A375 (cell line): ENCODE measurements around the gene RYR1. TPM values are rescaled to one million over a fixed set of nuclear protein-coding genes. Genes with fewer than 3 reads are reported as not detected.

Experiments used
- total RNA-seq: library from RNA; depleted of rRNA; stranded (reverse); fragments of >200 nt; shearing (Covaris generic); gene quantifications from 2 replicates; pipeline ENCODE4 v1.2.3, GENCODE V29; 2014; rRNA removed

Gene RYR1
- 0.05 and 0.19 TPM in 2 replicates for total RNA-seq

DNA sequence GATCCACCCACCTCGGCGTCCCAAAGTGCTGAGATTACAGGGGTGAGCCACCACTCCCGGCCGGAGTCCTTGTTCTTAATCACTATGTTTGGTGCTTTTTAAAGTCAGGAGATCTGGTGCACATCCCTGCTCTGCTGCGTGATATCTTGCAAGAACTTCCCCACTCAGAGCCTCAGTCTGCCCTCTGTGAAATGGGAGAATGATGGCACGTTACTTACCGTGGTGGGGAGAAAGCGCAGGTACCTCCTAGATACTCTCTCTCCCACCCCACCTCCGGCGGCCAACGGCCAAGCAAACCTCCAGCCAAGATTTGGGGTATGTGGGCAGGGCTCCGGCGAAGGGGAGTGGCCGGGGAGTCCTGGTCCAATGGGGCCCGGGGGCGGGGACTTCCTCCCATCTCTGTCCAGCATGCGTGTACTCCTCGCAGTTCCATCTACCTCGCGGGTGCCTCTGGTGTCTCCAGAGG is at the start of gene RYR1:
TSS of gene RYR1 (plus strand) at position 424 of the 466 bp plus-strand sequence. CDS start 139 bp downstream, outside the sequence.

DNA sequence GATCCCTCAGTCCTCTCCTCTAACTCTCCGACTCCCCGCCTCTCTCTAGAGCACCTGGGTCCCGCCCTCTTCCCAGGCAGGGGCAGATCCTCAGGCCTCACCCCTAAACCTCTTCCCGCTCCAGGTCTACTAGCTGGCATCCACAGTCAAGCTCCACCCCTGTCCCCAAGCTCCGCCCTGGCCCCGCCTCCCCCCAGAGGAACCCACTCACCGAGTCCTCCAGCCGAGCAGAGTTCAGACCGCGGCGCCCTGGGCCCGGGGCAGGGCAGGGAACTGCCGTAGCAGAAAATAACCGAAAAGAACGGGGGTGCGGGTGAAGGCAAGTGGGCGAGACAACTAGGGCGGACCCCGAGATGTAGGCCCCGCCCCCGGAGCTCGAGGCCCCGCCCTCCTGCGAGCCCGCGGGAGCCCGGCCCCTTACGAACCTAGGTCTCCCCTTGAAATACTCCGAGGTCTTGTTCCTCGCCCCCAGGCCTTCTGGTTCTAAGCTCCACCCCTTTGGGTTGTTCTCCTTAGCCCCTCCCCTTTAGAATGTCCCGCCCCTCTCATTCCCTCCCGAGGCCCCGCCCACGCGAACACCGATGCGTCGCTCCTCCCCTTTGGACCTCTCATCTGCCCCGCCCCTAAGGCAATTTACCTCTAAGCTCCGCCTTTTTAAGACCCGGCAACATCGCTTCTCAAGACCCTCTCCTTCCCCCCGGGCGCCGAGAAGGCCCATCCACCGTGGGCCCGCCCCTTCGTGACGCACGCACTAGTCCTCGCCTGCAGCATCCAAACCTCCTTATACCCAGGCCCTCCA is 45.7 kb upstream of the RYR1 start, which contains the start of gene GGN:
TSS of gene GGN (minus strand) at position 485 of the 799 bp plus-strand sequence. CDS start 773 bp downstream, outside the sequence.

DNA sequence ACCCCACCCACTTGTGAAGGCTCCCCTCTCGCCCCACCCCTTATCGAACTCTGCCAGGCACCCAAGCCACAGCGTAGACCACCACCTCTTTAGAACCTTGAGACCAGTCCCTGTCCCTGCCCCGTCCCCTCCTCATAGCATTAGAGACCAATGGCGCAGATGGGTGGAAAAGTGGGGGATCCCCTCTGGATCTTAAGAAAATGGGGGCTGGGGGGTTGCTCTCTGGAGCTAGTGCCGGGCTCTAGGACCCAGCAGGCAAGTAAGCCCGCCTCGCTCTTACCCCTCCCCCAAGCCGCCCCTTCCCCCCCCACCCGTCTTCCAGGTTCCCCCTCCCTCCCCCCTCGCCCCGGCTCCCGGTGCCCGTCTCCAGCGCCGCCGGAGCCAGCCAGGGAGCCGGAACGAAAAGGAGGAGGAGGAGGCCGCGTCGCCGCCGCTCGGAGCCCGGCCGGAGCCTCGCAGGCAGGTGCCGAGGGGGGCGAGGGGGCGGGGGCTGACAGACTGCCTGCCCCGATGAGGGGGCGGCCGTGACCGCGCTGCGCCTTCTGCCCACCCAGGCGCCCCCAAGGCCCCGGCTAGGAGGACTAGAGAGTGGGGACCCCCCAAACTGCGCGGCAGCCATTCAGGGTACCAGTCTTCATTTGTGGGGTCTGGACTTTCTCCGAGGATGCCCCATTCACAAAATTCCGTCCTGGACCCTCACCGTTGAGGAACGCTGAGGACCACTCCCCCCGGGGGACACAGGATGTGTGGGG is 45.0 kb upstream of the RYR1 start, which contains the start of gene SPRED3:
TSS of gene SPRED3 (plus strand) at position 349 of the 752 bp plus-strand sequence. CDS start 1,606 bp downstream, outside the sequence.

DNA sequence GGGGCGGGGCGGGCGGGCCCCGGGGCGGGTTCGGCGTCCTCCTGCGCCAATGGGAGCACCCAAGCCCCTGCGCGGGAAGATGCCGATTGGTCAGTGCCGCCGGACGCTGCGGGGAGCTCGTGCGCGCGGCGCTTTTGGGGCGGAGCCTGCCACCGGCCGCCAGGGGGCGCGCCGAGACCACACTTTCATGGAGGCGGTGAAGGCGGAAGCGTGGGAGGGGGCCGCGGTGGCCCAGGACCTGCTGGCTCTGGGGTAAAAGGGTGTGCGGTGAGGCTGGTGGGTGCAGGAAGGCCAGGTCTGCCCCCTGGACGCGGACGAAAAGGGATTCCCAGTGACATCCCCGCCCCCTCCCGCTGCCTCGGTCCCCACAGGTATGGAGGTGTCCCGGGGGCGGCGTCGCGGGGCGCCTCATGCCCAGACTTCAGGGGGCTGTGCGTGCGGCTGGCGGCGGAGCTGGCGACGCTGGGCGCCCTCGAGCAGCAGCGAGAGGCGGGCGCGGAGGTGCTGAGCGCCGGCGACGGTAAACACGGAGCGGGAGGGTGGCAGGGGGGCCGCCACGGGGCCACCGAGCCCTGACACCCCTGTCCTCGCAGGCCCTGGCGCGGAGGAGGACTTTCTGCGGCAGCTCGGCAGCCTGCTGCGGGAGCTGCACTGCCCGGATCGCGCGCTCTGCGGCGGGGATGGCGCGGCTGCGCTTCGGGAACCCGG is 30.4 kb upstream of the RYR1 start, which contains the start of gene FAM98C:
TSS of gene FAM98C (plus strand) at position 127 of the 708 bp plus-strand sequence. CDS start at position 188, 61 bp downstream.

DNA sequence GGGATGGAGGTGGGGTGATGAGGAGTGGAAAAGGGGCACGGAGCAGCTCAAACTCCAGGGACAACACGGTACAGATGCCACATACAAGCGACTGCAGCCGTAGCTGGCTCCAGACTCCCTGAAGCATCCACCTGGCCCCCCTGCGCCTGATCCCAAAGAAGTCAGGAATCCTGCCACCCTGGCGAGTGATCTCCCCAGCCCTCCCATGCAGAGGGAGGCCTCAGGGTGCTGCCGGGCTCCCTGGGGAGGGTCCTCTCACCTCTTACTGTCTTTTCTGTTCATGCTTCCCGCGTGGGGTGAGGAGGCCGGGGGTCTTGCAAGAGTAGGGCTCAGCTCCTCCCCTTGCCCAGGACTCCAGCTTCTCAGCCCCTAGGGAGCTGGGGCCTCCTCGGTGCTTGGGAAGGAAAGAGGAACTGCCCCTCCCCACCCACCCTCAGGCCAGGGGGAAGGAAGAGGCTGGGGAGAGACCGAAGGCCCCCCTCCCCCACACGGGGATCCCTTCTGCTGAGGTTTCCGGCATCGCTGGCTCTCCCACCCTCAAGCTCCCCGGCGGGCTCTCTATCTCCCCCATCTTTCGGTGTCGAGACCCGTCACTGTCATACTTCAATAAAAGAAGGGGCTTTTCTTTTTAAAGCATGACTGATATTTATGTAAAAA is 7.6 kb upstream of the RYR1 start, which contains the start of gene RASGRP4:
TSS of gene RASGRP4 (minus strand) at position 410 of the 657 bp plus-strand sequence. CDS start at position 282, 128 bp downstream.

DNA sequence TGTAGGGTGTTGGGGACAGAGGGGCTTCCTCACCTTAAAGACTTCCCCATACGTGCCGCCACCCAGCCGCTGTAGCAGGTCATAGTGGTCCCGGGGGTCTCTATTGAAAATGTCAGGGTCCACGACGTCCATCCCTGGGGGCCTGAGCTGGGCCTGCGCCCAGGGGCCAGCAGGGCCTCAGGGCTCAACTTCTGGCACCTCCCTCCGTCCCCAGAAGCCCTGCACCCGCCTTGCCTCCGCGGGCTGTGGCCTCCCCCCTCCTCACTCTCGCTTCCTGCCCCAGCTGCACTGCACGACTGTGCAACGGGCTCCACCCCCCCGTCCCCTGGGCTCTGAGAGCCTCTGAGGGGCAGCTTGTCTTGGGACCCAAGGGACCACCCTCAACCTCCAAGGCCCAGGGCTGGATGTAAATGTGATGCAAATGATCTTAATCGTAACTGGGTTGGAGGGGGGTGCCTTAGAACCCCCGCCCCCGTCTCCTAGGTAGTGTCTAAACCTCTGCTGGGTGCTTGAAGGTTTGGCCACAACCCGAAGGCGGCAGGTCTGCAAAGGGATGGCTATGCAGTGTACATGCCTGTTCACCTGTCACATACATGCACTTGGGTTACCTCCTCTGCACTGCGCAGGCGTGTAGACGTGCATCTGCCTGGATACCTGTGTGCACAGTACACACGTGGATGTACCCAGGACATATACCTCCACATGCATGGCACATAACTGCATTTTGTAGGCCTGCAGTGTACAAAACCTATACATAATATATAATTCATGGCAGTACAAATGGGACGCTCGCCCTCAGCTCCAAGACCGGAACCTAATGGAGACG is 184.5 kb downstream of the RYR1 start, which contains the start of gene MAP4K1:
TSS of gene MAP4K1 (minus strand) at position 190 of the 826 bp plus-strand sequence. CDS start at position 132, 58 bp downstream.

DNA sequence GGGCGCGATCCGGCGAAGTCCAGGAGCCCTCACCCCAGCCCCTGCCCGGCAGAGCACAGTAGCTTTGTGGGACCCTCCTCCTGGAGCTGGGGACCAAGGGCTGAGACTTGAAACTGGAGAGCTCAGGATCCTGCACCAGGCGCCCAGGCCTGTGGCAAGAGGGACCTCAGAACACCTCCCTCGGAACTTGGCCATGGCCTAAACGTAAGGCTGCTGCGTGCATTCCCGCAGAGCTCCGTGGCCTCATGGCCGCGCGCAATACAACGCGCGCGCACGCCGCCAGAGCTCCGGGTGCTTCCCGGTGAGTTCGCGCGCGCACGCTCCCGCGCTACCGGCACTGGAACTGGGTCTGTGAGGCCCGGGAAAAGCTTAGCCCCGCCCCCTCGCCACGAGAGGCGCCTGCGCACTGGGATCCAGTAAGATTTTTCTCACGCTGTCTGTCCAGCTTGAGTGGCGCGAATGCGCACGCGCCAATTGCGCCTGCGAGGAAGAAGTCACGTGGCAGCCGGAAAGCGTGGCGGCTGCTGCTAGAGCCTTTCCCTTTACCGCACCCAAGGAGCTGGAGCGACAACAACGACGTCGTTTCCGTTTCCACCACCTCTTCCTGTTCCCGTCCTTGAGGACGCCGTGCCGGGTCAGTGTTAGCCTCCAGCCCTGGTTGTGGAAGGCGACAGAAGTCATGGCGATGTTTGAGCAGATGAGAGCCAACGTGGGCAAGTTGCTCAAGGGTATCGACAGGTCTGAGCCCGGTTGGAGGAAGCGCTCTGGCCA is 185.3 kb downstream of the RYR1 start, which contains the start of gene EIF3K:
TSS of gene EIF3K (plus strand) at position 599 of the 771 bp plus-strand sequence. CDS start at position 680, 81 bp downstream.

Other genes with a start within 250 kb of the RYR1 start
- 8.2 and 9.2 TPM in 2 replicates for gene DPF1, start 209.5 kb upstream of the RYR1 start, total RNA-seq
- gene PPP1R14A, start 177.3 kb upstream of the RYR1 start, total RNA-seq = not detected in 2 replicates
- gene SPINT2, start 169.1 kb upstream of the RYR1 start, total RNA-seq = 0.08 TPM in 1 of 2 replicates, not detected in the other
- gene C19orf33, start 129.4 kb upstream of the RYR1 start, total RNA-seq = 88.0 and 90.9 TPM in 2 replicates
- 87.1 and 99.9 TPM in 2 replicates for gene YIF1B, start 117.7 kb upstream of the RYR1 start, total RNA-seq
- 0.69 and 0.98 TPM in 2 replicates for gene KCNK6, start 113.8 kb upstream of the RYR1 start, total RNA-seq
- 0.64 and 1.8 TPM in 2 replicates for gene CATSPERG, start 97.9 kb upstream of the RYR1 start, total RNA-seq
- 286 and 339 TPM in 2 replicates for gene PSMD8, start 59.1 kb upstream of the RYR1 start, total RNA-seq
- gene GGN, start 45.7 kb upstream of the RYR1 start, total RNA-seq = 0.41 and 1.8 TPM in 2 replicates
- 8.5 and 10.9 TPM in 2 replicates for gene SPRED3, start 45.0 kb upstream of the RYR1 start, total RNA-seq
- gene FAM98C, start 30.6 kb upstream of the RYR1 start, total RNA-seq = 20.3 and 24.9 TPM in 2 replicates
- not detected in 2 replicates for gene RASGRP4, start 7.5 kb upstream of the RYR1 start, total RNA-seq
- gene MAP4K1, start 184.3 kb downstream of the RYR1 start, total RNA-seq = 0.34 and 1.3 TPM in 2 replicates
- gene EIF3K, start 185.5 kb downstream of the RYR1 start, total RNA-seq = 452 and 462 TPM in 2 replicates
- 607 and 674 TPM in 2 replicates for gene ACTN4, start 214.0 kb downstream of the RYR1 start, total RNA-seq